ENCODE results near the gene ARX.

The ARX gene

DNA sequence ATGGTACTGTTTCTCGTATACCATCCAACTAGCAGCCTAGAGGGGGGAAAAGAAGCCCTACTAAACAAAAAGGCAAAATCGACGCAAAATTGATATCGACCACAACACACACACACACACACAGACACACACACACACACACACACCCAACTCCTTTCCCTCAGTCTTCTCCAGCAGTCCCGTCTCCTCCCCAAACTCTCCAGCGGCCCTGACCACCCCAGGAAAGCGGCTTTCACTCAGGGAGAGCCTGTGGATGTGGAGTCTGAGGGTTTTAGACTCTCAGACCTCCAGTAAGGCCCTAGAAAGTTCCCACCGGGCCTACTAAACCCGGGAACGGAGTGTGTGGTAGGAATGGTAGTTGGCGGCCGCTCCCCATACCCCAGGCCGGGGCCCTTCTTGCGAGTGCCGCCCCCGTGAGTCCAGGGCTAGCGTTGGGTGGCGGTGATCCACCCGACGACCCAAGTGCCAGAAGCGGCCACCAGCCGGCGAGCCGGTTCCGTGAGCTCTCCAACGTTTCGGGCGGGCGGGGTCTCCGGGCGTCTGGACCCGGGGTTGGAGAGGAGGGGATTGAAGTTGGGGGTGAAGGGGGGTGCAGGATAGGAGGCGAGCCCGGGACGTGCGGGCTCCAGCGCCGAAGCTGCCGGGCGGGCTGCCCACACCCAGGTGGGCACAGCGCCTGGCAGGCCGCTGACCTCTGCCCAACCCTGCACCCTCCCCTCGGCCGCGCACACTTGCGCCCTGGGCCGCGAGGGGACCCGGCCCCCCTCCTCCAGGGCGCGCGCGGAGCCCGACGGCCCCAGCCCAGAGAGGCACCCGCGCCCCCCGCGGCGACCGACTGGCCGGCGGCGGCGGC, 13.7 kb downstream of the ARX start:
- DNase-seq (ENCODE audit: low read depth in 1 of 2, low spot score in 1 of 2): no peak

DNA sequence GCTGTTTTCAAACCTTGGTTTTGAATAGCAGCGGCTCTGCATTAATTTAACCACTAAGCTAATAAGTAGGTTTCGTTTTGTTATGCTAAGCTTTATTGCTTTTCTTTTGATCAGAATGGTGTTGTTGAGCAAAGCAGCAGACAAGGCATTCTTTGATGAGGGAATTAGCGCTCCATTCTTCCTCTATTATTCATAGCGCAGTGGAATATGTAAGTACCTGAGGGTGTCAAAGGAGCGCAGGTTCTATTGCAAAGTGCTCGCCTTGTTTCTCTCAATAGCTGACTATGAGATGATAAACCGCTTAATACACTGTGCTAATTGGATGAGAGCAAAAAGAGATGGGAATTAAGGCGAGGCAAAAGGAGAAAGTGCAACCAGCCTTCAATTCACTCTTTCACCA, 16.3 kb downstream of the ARX start:
- DNase-seq (ENCODE audit: low read depth in 1 of 2, low spot score in 1 of 2): no peak

DNA sequence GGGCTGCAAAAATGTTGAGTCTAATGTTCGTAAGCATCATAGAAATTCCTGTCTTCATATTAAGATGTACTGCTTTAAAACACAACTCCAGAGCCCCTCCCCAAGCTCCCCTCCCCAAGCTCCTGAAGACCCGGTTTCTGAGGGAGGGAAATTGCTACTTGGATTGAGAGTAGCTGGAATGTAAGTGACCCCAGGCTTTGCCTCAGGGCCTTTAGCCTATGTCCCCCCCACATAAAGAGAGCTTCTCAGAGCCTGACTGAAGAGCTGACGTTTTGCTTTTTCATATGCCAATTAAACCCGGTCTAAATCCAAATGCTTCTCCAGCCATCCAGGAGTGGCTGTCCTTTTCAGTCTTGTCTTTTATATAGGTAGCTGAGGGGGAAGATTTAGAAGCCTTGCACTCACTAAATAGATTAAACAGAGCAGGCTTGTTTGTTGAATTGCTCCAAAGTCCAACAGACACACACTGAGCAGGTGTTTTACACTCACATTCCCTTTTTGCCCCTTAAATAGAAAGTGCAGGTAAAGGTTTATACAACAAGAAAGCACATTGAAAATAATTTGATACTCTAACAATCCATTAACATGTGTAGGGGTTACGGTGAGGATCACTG, 19.6 kb downstream of the ARX start:
- DNase-seq (ENCODE audit: low read depth in 1 of 2, low spot score in 1 of 2): no peak

DNA sequence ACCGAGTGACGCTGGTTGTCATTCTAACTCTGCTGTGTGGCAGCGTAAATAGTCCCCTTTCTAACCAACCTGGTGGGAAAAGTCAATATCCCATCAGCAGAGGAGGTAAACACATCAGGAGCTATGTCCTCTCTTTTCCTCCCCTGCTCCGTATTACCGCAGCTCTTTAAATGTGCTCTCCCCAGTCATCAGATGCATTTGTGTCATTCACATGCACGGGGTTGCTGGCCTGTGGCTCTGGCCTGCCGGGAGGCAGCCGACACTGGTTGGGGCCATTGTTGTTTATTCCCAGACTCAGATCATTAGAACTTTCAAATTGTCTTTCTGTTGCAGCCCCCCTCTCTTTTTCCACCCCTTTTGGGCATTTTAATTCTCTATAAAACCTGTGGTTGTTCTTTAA, 21.9 kb downstream of the ARX start:
- DNase-seq (ENCODE audit: low read depth in 1 of 2, low spot score in 1 of 2): no peak

DNA sequence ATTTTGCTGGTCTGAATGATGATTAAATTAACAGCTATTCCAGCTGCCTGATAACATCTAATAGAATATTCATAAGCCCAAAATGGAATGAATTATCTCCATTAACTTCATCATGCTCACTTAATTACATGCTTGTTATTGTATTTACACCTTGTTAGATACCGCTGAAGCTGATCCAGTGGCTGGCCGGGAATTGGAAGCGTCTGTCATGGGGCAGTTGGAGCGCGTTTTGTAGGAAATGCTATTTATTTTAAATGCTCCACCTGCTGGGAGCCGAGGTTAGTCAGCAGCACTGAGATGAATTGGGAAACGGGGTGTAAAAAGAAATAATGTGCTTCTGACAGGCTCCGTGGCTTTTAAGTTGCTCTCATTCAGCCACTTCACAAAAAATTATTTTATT, 25.2 kb downstream of the ARX start:
- no peak for DNase-seq (ENCODE audit: low read depth in 1 of 2, low spot score in 1 of 2)

DNA sequence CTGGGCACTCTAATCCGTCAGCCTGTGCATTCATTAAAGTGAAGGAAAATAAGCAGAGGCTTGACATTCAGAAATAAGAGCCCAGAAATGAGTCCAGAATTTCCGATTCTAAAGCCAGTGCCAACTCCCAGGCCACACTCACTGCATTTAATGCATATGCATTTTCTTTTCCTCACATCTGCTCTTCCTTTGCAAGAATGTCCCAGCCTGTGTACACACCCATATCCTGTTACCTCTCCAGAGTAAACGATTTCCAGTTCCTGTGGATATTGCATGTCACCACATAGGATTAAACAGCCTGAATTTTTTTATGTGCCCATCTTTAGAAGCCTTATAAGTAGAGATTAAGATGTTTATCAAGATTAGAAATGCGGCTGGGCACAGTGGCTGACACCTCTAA, 27.5 kb downstream of the ARX start:
- no peak for DNase-seq (ENCODE audit: low read depth in 1 of 2, low spot score in 1 of 2)

DNA sequence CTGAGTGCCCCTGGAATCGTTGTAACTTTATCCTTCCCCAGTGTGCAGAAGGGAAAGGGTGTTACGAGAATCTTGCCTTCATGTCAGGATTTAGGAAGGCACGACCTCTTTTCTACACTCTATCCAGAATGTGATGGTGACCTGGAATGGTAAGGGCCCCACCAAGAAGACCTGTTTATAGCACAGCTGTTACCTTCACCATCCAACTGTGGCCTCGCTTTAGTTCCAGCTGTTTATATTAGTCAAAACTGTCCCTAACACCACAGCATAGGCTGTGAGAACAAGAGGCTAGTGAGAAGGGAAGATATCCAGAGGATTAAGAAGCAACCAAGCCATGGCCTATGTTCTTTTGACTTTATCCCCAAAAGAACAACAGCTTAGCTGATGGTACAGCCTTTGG, 28.0 kb downstream of the ARX start:
- DNase-seq (ENCODE audit: low read depth in 1 of 2, low spot score in 1 of 2): no peak

DNA sequence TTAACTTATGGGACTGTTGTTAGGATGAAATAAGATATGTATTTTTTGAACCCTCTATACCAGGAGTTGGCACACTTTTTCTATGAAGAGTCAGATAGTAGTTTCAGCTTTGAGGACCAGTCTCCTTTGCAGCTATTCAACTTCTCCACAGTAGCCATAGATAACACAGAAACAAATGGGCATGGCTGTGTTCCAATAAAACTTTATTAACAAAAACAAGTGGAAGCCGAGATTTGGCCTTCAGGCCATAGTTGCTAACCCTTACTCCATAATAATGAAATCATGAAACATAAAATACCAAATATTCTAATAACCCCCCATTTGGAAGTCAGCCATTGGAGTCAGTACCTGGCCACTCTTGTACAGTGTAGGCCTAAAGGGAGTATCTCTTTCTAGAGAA, 30.6 kb downstream of the ARX start:
- DNase-seq (ENCODE audit: low read depth in 1 of 2, low spot score in 1 of 2): no peak

DNA sequence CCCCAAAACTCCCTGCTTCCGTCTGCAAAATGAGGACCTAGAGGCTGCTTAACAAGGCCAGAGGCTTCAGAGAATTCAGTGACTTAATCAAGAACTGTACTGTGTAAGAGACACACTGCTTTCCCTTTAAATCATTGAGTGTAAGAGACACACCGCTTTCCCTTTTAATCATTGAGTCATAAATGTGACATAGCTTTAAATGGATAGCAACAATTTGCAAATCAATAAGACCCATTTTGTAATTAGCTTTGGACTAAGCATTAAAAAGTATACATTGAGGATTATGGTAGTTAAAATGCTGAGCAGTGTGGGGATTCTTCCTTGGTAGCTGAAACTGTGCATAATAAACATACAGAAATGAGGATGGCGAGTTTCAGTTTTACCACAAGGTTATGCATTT, 31.8 kb downstream of the ARX start:
- no peak for DNase-seq (ENCODE audit: low read depth in 1 of 2, low spot score in 1 of 2)

DNA sequence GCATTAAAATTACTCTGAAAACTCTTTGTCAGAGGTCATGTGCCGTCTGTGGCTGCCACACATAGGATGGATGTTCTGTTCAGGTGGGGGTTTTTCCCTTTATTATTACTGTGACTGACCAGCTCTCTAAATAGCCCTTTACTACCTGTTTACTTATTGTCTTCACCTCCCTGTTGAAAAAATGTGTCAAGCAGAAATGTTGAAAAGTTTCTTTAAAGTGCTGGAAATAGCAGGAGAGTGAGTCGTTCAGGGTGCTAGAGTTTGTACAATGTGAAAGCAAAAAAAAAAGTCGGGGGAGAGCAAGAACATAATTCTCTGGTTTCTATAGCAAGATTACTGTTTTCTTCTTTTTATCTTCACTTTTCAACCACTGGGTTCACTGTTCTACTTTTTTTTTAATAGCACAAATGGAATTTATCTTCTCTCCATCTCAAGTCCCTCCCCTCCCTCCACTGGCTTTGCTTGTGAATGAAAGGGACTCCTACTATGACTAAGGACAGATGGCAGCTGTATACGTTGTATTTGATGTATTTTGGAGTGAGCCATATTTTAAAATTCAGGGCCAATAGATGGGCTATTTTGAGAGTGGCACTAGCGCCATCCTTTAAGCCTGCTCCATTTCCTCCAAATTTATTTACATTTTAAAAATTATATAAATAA, 33.3 kb downstream of the ARX start:
- no peak for DNase-seq (ENCODE audit: low read depth in 1 of 2, low spot score in 1 of 2)

DNA sequence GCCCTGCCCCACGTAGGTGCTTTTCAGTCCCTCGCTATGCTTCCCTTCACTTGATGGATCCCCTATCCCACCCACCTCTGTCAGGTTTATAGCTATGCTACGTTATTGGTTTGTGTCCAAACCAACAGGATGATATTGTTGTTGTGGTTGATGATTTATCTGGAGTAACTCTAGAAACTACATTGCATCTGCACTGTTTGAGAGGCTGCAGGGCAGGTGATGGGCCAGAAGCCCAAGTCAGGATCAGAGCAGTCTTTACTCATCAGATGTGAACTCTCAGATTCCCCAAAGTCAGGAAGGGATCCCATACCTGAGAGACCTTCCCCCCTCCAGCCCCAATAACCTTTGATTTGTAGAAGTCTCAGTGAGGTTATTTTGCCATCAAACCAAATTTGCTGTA, 34.7 kb downstream of the ARX start:
- DNase-seq (ENCODE audit: low read depth in 1 of 2, low spot score in 1 of 2): no peak

DNA sequence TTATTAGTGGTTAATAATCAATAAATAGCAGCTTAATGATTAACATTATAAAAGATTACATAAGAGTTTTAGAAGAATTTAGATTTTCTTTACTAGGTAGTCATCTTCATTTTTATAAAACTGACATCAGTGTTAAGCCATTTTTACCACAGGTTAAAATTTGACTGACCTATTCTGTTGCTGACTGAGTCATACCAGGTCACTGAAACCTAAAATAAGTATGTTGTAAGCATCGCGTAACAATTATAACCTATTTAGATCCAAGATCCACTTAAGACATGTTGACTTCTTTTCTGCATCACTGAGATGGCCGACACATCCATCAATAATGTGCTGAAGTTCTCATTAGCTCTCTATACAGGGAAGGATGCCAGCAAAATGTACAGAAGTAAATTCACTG, 36.7 kb downstream of the ARX start:
- no peak for DNase-seq (ENCODE audit: low read depth in 1 of 2, low spot score in 1 of 2)

DNA sequence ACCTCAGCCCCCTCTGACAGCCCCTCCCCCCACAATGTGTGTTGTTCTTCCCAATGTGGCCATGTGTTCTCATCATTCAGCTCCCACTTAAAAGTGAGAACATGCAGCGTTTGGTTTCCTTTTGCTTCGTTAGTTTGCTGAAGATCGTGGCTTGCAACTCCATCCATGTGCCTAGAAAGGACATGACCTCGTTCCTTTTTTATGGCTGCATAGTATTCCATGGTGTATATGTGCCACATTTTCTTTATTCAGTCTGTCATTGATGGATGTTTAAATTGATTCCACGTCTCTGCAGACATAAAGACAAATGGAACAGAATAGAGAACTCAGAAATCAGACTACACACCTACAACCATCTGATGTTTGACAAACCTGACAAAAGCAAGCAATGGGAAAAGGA, 46.0 kb downstream of the ARX start:
- no peak for DNase-seq (ENCODE audit: low read depth in 1 of 2, low spot score in 1 of 2)

DNA sequence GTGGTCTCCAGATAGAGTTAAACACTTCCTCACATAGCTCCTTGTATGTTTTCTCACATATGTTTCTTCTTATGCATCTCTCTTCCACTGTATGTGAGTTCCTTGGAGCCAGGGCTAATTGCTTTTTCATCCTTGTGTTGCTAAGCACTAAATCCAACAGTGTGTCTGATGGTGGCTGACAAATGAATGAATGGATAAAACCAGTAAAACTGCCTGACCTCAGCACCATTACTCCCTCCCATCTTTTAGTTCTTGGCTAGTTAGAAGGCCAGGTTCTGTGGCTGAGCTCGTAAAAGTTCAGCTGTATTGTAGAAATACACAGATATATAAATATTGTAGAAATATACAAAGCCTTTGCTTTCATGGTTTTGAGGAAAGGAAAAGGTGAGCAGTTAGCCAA, 50.4 kb downstream of the ARX start:
- DNase-seq (ENCODE audit: low read depth in 1 of 2, low spot score in 1 of 2): no peak

DNA sequence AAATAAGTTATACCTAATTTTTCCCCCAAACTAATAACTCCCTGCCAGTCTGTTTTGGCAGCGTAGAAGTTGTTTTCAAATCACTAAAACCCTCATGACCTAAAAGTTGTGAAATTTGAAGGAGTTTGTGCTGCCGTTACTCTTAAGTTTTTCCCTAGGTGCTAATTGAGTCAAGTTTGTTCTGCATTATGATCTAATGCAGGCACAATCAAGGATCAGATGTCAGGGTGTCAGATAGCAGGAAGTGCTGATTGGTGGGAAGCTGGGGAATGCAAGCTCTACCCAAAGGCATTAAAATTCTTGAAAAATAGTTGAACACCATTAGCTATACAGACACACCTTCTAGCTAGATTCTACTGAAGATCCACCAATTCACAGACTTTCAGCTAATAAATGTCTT, 51.9 kb downstream of the ARX start:
- DNase-seq (ENCODE audit: low read depth in 1 of 2, low spot score in 1 of 2): no peak

DNA sequence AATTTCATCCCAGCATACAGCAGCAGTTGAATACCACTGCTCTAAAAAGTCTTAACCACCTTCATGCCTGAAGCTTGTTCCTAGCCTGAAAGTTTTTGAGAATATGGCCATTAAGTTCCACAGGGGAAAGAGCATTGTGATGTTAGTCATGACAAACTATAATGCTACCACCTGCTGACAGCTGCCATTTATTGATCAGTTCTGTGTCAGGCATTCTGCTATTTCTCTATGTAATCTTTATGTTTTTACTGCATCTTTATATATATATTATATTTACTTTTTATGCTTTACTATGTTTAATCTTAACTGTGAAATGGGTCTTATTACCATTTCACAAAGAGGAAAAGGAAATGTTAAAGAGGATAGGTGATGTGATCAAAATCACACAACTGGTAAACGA, 54.0 kb downstream of the ARX start:
- DNase-seq (ENCODE audit: low read depth in 1 of 2, low spot score in 1 of 2): no peak

DNA sequence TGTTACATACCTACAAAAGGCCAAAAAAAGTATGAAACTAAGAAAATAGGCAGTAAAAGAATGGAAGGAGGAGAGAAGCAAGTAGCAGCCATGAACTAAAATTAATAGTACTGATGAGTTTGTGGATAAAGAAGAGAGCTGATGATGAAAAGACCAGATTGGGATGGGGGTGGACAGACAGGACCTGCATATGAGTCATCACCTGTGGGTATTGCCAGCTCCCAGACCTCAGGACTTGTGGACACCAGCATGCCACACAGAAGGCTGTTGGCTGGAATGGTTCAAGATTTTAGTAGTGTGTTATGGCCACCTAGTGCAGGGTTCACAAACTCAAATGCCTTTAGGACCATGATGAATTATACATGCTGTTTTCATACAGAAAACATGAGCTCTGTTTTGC, 58.9 kb downstream of the ARX start:
- DNase-seq (ENCODE audit: low read depth in 1 of 2, low spot score in 1 of 2): no peak

DNA sequence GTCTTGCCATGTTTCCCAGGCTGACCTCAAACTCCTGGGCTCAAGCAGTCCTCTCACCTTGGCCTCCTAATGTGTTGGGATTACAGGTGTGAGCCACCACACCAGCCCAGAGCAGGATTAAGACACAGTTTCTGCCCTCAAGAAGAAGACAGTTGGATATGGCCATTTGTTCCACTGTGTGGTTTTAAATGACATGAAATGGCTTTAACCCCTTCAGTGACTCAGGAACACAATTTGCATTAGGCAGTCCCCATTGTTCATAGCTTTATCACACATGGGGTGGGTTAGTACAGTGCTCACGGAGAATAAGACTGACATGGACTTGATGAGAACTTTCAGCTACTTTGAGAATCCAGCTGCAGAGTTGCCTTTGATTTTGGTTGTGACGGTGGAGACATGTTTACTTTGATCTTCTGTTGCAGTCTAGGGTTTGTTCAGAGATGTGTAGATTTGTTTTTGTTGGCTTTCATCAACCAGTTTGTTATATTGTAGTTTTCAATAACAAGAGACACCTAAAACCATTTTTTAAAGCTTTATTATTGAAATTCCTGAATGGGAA, 60.3 kb downstream of the ARX start:
- DNase-seq (ENCODE audit: low read depth in 1 of 2, low spot score in 1 of 2): no peak

DNA sequence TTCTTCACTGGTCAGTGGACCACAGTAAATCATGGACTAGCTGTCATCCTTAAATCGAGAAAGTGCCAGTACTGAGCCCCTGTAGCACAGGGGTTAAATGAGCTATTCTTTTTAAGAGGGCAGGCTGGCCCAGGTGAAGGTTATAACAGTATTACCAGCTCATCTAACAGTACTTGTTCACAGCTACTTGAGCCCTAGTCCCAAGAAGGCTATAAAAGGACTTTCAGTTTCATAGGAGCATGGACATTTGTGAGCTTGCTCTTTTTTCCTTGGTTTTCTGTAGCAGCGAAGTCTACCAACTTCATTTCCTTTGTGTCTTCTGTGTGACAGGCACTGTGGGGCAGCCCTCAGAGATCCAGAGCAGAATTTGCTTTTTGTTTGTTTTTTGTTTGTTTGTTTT, 61.0 kb downstream of the ARX start:
- no peak for DNase-seq (ENCODE audit: low read depth in 1 of 2, low spot score in 1 of 2)
